ENCODE measurements around the gene SDR42E1.

DNA sequence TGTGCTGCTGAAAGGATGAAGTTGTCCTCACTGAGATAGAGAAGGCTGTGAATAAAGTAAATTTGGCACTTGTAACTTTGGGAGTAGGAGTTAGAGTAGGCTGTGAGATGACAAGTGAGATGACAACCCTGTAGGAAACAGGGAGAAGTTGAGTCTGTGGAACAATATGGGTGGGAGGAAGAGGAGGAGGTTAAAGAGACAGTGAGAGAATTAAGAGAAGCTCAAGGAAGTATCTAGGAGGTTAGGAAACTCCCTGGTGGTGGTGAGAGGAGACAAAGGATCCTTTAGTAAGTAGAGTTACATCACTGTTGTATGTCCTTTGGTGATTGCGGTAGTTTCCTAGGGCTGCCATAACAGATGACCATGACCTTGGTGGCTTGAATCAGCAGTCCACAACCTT lies 13.0 kb upstream of the SDR42E1 start:
- TF ChIP-seq, protein P1, sequence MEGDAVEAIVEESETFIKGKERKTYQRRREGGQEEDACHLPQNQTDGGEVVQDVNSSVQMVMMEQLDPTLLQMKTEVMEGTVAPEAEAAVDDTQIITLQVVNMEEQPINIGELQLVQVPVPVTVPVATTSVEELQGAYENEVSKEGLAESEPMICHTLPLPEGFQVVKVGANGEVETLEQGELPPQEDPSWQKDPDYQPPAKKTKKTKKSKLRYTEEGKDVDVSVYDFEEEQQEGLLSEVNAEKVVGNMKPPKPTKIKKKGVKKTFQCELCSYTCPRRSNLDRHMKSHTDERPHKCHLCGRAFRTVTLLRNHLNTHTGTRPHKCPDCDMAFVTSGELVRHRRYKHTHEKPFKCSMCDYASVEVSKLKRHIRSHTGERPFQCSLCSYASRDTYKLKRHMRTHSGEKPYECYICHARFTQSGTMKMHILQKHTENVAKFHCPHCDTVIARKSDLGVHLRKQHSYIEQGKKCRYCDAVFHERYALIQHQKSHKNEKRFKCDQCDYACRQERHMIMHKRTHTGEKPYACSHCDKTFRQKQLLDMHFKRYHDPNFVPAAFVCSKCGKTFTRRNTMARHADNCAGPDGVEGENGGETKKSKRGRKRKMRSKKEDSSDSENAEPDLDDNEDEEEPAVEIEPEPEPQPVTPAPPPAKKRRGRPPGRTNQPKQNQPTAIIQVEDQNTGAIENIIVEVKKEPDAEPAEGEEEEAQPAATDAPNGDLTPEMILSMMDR (IDR thresholded peaks at IDR 0.05; ENCODE audit: low read depth, low read length, missing input control), result no peak
- no peak for TF ChIP-seq TAF1 (conservative IDR thresholded peaks at IDR 0.05)
- no peak for TF ChIP-seq EGR1 (IDR thresholded peaks at IDR 0.05; ENCODE audit: low read depth in 2 of 2)
- TF ChIP-seq, protein P2, sequence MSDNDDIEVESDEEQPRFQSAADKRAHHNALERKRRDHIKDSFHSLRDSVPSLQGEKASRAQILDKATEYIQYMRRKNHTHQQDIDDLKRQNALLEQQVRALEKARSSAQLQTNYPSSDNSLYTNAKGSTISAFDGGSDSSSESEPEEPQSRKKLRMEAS (IDR thresholded peaks at IDR 0.05), result no peak
- no peak for TF ChIP-seq GABPA (IDR thresholded peaks at IDR 0.05 in 1 of 2, conservative IDR thresholded peaks at IDR 0.05 in 1 of 2)
- TF ChIP-seq, protein P3, sequence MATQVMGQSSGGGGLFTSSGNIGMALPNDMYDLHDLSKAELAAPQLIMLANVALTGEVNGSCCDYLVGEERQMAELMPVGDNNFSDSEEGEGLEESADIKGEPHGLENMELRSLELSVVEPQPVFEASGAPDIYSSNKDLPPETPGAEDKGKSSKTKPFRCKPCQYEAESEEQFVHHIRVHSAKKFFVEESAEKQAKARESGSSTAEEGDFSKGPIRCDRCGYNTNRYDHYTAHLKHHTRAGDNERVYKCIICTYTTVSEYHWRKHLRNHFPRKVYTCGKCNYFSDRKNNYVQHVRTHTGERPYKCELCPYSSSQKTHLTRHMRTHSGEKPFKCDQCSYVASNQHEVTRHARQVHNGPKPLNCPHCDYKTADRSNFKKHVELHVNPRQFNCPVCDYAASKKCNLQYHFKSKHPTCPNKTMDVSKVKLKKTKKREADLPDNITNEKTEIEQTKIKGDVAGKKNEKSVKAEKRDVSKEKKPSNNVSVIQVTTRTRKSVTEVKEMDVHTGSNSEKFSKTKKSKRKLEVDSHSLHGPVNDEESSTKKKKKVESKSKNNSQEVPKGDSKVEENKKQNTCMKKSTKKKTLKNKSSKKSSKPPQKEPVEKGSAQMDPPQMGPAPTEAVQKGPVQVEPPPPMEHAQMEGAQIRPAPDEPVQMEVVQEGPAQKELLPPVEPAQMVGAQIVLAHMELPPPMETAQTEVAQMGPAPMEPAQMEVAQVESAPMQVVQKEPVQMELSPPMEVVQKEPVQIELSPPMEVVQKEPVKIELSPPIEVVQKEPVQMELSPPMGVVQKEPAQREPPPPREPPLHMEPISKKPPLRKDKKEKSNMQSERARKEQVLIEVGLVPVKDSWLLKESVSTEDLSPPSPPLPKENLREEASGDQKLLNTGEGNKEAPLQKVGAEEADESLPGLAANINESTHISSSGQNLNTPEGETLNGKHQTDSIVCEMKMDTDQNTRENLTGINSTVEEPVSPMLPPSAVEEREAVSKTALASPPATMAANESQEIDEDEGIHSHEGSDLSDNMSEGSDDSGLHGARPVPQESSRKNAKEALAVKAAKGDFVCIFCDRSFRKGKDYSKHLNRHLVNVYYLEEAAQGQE (IDR thresholded peaks at IDR 0.05), result no peak
- no peak for TF ChIP-seq RXRA (IDR thresholded peaks at IDR 0.05)
- TF ChIP-seq SP1 (IDR thresholded peaks at IDR 0.05), result no peak
- no peak for TF ChIP-seq JUND (IDR thresholded peaks at IDR 0.05)
